ENCODE results near the gene NPR3.
A peak's percentile ranks its signal among the peaks of the same experiment; 100 is the strongest.

NPR3 gene, protein sequence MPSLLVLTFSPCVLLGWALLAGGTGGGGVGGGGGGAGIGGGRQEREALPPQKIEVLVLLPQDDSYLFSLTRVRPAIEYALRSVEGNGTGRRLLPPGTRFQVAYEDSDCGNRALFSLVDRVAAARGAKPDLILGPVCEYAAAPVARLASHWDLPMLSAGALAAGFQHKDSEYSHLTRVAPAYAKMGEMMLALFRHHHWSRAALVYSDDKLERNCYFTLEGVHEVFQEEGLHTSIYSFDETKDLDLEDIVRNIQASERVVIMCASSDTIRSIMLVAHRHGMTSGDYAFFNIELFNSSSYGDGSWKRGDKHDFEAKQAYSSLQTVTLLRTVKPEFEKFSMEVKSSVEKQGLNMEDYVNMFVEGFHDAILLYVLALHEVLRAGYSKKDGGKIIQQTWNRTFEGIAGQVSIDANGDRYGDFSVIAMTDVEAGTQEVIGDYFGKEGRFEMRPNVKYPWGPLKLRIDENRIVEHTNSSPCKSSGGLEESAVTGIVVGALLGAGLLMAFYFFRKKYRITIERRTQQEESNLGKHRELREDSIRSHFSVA

GRCh38 chr5:32710550-32711361 is at the start of gene NPR3:
Gene NPR3 (plus strand): TSS chr5:32711321. CDS start chr5:32711777, 456 bp downstream.
- peak; percentile 15 for DNase-seq

DNA sequence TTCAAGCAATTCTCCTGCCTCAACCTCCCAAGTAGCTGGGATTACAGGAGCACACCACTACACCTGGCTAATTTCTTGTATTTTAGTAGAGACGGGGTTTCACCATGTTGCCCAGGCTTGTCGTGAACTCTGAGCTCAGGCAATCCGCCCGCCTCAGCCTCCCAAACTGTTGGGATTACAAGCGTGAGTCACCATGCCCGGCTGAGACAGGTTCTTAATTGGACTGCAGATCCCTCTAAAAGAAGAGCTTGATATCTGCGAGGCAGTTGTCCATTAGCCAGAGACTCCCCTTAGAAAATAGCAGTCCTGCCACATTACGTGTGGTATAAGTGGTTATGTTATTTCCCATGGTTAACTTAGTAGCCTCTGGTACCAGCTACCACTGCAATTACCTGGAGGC is 46.6 kb upstream of the NPR3 start:
- DNase-seq, result no peak

DNA sequence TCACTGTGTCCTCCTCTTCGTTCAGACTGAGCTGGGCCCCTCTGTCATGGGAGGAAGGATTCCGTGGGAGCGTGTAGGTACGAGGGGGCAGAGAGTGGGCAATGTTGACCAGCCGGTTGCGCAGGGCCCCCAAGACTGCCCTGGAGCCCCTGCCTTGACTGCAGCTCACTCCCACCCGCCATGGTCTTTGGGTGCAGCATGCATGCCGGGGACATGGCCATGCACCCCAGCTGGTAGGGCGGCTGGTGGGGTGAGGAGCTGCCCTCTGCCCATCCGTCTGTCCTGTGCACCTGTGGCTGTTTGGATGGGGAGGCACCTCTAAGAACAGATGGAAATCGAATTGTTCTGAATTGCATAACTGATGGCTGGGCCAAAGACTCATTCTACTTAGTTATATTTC is 42.6 kb upstream of the NPR3 start:
- no peak for DNase-seq

DNA sequence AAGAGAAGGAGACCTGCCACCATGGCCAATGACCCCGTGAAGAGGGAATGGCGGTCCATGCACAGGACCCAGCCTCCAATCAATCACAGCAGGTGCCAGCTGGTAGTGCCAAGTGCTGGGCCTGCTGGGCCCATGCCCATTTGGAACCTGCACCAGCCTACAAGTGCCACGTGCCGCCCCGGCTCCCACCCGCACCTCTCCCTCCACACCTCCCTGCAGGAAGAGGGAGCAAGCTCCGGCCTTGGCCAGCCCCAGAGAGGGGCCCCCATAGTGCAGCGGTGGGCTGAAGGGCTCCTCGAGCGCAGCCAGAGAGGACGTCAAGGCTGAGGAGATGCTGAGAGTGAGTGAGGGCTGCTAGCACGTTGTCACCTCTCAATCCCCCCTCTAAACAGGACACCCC is 37.8 kb upstream of the NPR3 start:
- DNase-seq, result no peak

DNA sequence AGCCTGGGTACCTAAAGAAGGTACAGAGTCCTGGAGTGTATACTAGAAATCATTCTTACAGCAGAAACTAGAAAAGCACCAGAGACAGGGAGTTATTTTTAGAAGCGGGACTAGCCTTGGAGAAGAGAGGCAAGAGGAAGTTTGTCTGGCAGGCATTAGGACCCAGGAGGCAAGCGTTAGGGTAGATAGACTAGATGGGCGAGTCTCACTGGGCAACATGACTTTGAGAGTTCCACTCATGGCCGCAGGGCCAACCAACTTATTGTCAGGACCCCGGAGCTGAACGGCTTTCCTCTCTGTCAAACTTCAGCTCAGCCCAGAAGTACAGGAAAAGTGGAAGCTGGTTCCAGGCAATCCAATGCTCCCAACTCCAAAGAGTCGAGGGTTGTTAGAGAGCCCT is 34.1 kb upstream of the NPR3 start:
- DNase-seq, result no peak

- DNase-seq, result no peak
Measured at GRCh38 chr5:32678472-32678871, 32.6 kb upstream of the NPR3 start.

GRCh38 chr5:32679218-32679617 is 31.9 kb upstream of the NPR3 start:
- no peak for DNase-seq

- DNase-seq, result no peak
Measured at GRCh38 chr5:32680183-32680582, 30.9 kb upstream of the NPR3 start.

GRCh38 chr5:32683125-32683524 is 28.0 kb upstream of the NPR3 start:
- DNase-seq, result no peak

DNA sequence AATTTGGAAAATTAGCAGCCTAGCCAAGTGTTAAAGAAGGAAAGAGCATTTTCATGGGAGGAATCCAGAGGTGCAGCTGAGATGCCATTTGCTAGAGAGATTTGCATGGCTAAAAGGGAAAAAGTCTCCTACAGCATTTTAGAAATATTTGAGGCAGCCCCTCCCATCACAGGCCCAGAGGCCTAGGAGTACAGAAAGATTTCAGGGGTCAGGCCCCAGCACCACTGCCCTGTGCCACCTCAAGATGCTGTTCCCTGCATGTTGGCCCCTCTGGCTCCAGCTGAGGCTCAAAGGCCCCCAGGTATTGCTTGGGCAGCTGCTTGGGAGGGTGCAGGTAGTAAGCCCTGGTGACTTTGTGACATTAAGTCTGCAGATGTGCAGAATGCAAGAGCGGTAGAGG is 26.9 kb upstream of the NPR3 start:
- DNase-seq, result no peak

- no peak for DNase-seq
Measured at GRCh38 chr5:32686799-32687498, 24.2 kb upstream of the NPR3 start.

DNA sequence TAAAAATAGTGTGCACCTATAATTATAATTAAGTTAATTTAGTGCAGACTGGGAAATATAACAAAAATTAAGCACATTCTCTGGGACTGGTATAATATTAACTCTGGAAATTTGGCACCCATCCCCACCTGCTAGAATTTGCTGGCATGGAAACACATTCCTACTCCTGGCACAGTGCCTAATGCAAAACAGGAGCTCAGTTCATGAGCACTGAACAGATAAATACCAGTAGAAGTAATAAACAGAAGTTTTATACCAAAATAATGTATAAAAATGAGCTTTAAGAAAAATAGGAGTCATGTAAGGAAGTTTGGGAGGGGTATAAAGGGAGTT is 23.7 kb upstream of the NPR3 start:
- peak; percentile 14 for DNase-seq

DNA sequence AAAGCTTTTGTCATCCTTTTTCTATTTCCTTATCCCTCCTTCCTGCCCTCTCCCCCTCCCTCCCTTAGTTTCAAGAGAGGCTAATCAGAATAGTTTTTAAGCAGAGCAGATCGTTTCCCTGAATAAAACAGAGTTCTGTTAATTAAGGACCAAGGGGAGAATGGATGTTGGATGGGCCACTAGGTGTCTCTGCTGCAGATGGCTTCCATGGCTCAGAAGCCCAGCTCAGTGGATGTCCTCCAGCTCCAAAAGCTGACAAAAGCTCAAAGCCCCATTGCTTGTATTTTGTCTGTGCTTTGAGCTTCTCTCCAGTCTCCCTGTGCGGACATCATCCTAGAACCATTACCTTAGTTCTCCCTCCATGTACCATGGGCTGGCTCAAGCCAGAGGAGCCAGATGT is 21.0 kb upstream of the NPR3 start:
- no peak for DNase-seq

DNA sequence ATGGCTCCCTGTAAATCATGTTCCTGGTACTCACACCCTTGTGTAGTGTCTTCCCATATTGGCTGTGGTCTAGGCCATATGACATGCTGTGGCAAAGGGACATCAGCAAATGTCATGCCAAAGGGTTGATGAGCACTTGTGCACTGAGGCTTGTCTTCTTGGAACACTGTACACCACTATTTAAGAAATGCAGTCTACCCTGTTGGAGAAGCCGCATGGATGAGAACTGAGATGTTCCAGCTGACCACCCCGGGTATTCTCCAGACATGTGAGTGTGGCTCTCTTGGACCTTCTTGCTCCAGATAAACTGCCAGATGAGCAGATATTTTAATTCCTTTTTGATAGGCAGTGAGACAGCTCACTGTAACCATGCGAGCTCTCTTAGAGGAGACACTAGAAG is 20.5 kb upstream of the NPR3 start:
- no peak for DNase-seq

DNA sequence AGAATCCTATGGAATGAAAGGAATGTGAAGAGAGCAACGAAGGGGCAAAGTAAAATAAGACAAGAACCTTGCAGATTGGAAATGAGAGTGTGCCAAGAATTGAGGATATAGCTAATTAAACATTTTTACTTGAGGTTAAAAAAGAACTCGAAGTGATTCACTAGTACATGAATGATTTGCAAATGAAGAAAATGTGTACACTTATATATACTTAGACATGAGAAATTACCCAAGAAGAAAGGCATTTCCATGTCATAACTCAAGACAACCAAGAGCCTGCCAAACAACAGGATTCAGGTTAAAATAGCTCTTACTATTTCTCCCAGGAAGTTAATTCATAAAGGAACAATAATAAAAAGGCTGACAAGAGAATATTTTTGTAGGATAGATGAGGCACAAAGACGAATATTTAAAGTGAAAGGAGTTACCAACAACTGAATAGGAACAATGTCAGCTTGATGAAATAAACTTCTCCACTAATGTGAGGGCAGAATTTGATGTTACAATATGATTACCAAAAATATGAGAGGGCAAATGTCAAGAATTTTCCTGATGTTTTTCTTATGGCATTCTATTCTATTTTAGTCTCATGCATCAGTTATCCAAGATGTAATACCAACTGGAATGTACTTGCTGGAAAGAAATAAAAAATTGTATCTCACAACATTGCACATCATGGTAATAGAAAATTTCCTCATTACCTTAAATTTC is 18.9 kb upstream of the NPR3 start:
- DNase-seq, result no peak

DNA sequence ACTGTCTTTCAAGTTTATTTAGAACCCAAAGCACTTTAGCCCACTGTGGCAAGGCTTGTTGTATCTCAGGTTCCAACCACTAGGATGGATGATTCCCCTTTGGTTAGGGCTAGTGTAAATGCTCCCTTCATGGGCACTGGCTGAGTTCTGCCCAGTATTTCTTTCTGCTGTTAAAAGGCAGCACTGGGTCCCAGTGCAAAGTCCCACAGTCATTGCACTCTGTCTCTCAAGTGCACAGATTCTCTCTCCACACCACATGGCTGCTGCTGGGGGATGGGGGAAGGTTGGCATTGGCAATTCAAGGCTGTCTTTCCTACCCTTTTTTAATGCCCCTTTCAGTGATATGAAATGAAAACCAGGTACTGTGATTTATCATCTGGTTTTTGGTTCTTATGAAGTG is 7.2 kb upstream of the NPR3 start:
- no peak for DNase-seq

DNA sequence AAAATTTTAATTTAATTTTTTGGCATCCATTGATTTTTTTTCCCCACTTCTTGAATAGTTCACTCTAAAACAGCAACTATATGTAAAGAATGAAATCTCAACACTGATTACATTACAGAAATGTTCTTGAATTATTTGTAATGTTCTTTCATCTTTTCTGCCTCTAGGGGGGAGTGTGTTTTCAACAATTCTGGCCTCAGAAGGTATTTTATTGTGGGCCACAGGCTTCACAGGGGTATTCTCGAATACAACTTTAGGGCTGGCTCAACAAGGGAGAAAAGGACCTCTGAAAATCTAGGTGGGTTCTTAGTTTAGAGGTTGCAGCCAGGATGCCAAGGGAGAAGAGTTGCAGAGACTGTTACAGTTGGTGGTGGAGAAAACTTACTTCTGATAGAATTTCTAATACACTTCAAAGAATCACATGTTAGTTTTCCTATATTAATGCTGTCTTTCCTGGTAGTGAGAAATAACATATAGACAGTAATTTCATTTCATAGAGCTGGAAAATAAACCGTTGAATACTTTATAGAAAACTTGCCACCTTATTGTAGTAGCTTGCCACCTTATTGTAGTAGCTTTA is 3.6 kb upstream of the NPR3 start:
- DNase-seq, result no peak

- no peak for DNase-seq
Measured at GRCh38 chr5:32708949-32709348, 2.2 kb upstream of the NPR3 start.

DNA sequence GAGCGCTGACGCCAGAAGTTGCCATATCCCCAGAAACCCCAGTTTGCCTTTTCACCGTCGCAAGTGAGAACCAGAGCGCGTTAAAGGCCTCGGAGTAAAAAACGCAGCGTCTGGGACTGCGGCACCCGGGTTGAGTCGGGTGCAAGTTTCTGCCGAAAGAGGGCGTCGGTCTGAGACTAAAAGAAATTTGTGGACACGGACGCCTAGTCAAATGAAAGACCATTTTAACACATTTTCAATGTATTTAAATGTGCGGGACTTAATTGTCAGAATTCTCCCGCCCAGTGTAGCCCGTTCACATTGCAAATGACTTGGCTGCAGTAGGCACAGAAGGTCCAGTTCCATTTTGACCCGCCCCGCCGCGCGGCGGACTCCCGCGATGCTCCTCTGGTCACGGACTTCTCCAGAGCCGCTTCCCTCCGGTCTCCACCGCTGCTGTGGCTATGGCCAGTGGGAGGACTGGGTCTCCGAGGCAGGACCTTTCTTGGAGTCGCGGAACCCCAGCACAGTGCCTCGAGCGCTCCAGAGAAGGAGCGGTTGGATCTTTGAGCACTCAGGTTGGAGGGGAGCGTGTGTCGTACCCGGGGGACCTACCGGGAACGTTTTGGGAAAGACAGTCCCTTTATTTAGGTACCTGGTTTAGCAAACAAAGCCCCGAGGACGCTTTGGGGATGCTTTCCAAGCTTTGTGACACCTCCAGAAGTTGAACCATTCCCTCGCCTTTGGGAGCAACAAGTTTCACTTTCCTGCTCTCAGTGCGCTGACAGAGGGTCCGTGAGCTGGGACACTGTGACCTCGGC is 1.2 kb upstream of the NPR3 start:
- DNase-seq, result peak; percentile 58

DNA sequence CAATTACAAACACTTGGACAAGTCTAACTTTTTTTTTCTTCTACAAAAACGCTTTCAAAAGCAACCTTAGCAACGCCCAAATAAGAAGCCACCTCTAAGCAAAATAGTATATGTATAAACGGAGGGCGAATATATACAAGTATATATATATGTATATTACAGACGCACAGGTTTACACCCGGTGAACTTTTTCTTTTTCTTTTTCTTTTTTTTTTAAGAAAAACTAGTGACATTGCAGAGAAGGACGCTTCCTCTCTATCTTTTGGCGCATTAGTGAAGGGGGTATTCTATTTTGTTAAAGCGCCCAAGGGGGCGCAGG is 200 bp downstream of the NPR3 start:
- DNase-seq, result no peak

- no peak for DNase-seq
Measured at GRCh38 chr5:32711681-32712480, 760 bp downstream of the NPR3 start.

Measured in NCI-H345 (cell line).